GM19351 (cell line): ENCODE results near the gene LRIG3.
"Not testable (repeated sequence)": the region's sequence is repeated elsewhere in the genome, so short reads cannot be mapped to it uniquely, and the experiment has no call there.

Source experiments
- ATAC-seq: cut with Tn5 transposase; IDR thresholded peaks from one replicate; pipeline ENCODE4 v1.9.1; 2021; ENCODE audit warnings: mild to moderate bottlenecking, moderate library complexity; ENCODE audit not compliant: unreplicated experiment

Gene LRIG3, protein sequence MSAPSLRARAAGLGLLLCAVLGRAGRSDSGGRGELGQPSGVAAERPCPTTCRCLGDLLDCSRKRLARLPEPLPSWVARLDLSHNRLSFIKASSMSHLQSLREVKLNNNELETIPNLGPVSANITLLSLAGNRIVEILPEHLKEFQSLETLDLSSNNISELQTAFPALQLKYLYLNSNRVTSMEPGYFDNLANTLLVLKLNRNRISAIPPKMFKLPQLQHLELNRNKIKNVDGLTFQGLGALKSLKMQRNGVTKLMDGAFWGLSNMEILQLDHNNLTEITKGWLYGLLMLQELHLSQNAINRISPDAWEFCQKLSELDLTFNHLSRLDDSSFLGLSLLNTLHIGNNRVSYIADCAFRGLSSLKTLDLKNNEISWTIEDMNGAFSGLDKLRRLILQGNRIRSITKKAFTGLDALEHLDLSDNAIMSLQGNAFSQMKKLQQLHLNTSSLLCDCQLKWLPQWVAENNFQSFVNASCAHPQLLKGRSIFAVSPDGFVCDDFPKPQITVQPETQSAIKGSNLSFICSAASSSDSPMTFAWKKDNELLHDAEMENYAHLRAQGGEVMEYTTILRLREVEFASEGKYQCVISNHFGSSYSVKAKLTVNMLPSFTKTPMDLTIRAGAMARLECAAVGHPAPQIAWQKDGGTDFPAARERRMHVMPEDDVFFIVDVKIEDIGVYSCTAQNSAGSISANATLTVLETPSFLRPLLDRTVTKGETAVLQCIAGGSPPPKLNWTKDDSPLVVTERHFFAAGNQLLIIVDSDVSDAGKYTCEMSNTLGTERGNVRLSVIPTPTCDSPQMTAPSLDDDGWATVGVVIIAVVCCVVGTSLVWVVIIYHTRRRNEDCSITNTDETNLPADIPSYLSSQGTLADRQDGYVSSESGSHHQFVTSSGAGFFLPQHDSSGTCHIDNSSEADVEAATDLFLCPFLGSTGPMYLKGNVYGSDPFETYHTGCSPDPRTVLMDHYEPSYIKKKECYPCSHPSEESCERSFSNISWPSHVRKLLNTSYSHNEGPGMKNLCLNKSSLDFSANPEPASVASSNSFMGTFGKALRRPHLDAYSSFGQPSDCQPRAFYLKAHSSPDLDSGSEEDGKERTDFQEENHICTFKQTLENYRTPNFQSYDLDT

DNA sequence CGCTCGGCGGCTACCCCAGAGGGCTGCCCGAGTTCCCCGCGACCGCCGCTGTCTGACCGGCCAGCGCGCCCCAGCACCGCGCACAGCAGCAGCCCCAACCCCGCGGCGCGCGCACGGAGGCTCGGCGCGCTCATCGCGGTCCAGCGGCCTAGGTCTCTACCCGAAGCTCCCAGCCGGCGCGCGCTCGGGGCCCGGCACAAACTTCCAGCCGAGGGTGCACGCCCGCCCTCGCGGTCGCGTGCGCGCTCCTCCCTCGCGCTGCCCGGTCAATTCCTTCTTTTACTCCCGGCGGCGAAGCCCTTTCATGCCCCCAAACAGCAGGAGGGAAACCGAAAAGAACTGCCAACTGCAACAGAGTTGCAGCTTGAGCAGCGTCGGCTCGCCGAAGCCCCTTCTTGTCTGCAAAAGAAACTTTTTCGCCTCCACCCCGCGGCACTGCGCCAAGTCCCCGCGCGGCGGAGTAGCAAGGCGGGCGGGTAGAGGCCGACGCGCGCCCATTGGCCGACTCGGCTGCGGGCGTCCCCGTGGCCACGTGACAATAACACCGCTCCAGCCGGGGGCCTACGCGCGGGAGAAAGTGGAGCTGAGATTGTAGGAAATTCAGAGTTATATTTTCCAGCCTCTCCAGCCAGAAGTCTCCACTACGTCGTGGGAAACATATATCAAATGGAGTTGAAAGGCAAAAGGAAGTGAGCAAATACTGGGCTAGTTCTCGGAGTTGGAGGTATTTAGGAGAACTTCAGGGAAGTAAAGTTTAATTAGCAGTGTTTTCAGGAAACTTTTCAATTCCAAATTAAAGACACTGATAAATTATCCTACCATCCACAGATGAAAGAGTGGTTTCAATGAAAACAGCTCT, at the start of gene LRIG3:
Gene LRIG3 (minus strand): TSS at position 403 of the 859 bp plus-strand sequence. CDS start 269 bp downstream, at position 134.
- ATAC-seq: peak; percentile 89

DNA sequence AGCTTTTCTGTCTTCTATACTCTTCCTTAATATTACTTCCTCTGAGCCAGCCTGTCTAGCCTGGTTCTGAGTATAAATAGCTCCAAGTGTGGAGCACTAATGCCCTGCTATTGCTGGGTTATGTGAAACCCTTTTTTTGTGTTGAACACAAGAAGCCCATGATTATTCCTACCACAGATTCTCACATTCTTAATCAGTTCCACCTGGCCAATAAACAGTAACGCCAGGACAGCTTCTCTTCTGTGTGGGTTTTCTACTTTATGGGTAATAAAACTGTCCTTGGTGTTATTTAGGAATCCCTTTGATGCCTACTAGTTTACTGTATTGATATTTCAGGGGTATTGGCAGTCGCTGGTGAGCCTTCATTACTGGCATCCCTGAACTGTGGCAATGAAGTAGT, 48.9 kb upstream of the LRIG3 start:
- ATAC-seq: no peak

DNA sequence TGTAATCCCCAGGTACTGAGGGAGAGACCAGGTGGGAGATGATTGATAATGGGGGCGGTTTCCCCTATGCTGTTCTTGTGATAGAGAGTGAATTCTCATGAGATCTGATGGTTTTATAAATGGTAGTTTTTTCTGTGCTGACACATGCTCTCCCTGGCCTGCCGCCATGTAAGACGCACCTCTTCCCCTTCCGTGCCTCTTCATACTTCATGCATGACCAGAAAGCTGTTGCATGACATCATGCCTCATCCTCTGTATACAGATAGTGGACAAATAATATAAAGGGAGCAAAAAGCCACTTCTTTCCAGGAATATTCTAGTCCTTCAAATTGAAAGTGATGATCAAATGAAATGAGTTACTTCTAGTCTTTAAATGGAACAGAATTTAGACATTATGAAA, 47.3 kb upstream of the LRIG3 start:
- ATAC-seq: no peak

DNA sequence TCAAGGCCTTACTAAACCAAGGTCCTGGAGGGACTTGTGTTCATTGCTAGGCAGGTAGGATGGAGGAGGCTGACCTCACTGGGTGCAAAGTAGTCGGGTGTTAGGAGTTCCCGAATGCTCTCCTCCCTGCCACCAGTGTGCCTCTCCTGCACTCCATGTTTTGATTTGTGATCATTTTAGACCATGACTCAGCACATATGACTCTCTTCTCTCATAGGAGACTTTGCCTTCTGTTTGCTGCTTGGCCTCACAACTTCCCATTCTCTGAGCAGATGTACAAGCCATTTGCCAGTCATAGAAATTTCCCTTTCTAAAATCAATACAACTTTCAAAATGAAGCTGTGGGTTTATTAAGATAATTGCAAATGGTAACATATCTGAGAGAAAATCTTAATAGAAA, 46.6 kb upstream of the LRIG3 start:
- no peak for ATAC-seq

DNA sequence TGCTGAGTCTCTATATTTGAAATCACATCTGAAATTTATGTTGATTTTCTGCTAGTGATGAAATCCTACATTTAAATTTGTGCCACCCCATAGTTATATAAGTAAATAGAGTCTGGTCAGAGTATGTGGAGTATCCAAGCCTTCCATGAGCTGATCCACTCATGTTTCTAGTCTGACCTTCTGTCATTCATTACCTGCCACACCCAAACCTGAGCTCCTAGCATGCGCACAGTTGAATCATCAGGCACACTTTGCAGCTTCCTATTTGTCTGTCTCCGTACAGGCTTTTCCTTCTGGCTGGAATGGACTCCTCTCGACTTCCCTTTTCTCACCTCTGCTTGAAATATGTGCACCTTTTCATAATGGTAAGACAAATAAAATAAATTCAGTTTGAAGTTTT, 45.3 kb upstream of the LRIG3 start:
- ATAC-seq: no peak

DNA sequence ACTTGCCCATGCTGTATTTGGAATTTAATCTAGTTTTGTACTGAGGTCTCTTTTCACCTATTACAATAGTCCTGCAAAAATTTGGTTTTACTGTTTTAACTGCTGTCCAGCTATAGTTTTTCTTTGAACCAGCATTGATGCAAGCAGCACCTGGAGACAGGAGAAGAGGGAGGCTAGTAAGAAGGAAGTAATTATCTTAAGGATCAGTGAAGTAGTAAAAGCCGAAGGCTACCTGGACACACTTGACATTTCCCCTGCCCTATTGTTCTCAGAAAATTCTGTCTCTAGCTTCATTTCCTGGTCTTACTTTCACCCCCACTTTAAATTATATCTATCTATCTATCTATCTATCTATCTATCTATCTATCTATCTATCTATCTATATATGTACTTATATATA, 43.5 kb upstream of the LRIG3 start:
- ATAC-seq: no peak

DNA sequence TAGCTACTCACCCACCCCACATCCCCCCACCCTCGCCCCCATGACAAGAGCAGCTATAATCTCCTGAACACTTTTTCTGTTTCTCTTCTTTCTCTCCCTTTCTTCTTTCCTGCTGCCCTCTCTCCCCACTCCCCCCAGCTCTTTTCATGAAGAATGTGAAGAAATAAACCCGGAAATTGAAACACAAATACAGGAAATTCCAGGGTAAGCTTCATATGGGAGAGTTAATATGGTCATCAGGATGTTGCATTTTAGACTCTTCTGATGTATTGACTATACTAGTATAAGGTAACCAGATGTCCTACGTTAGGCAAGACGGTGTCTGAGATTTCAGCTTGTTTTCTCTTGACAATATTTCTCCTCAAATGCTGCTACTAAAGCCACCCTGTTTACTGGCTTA, 41.6 kb upstream of the LRIG3 start:
- no peak for ATAC-seq

DNA sequence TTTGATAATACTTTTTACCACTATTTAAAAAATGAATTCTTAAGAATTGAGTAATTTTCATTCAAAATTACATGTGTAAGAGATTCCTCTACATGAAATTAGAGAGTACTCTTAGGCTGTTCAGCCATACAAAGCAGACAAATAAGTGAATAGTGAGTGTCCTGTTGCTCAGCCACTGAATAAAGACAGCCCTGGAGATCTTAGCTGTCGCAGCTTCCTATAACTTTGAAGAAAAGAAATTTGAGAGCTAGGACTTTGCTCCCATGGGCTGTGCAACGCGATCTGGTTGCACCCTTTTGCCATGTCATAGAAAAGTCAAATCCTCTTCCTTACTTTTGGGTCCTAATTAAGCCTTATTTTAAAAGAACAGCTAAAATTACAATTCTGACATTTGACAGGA, 40.9 kb upstream of the LRIG3 start:
- no peak for ATAC-seq

DNA sequence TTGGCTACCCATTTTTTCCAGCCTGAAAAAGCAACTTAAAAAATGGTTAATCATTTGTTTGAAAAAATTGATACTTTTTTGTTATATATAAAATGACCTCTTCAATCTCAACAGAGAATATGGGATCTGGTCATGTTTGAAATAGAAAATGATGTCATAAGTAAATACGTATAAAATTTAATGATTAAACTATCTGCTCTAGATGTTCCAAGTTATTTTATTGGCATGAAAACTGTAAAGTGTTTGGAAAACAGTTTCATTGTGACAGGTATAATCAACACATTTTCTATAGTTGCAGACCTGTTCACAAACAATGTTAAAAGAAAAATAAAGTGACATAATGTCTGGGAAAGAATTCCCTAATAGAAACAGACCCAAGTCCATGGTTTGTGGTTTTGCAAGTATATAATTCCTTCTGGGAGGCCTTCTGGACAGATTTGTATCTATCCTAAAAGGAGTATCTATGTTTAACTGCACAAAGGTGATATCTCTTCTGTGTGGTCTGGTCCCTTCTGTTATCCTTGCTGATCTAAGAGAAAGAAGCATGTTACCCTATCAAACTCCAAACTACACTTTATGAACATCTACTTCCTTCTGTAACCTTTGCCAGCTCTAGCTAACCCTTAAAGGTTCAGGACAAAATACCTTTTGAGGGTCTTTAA, 39.5 kb upstream of the LRIG3 start:
- ATAC-seq: no peak

DNA sequence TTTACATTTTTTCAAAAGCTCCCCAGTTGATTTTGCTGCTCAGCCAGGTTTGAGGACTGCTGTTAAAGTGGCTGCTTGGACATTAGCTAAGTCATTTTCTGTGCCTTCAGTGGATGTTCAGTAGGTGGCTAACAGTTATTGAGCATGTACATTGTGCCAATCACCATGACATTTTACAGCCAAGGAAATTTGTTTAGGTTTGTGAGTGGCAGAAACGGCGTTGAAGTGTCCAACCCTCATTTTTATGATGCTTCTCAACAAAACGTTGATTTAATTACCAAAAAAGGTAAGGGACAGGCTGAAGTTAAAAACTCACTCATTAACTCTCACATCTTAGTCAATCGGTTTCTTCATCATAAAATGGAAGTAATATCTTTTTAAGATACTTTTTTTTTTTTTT, 37.0 kb upstream of the LRIG3 start:
- no peak for ATAC-seq

DNA sequence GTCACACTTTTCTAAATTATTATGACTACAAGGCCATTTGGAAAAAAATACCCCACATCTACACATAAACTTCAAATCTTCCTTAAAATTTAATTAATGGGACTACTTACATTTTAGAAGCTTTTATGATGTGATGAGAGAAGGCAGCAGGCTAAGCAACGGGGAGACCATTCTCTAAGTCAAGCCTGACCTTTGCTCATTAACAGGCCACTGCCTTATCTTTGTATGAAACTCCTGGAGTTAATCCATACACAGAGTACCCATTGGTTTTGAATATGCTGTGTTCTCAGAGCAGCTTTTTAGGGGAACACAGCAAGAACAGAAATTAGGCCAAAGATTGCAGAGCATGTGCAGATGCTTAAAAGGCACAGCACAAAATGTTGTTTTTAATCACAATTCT, 35.5 kb upstream of the LRIG3 start:
- ATAC-seq: no peak

DNA sequence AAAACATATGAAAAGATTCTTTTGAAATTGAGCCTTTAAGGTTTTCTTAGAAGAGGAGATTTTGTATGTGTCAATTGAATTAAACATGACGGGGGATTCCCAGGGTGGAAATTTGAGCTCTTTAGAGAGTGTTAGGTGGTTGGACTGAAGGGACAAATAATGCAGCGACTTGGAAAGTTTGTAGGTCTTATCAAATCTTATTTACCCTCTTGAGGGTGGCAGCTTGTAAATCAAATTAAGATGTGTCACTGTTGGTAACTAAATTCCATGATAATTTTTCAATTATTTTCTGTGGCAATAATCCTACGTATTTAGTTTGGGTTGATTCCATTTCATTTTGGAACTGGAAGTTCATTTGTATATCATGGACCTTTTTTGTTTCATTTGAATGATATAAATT, 33.7 kb upstream of the LRIG3 start:
- ATAC-seq: no peak

DNA sequence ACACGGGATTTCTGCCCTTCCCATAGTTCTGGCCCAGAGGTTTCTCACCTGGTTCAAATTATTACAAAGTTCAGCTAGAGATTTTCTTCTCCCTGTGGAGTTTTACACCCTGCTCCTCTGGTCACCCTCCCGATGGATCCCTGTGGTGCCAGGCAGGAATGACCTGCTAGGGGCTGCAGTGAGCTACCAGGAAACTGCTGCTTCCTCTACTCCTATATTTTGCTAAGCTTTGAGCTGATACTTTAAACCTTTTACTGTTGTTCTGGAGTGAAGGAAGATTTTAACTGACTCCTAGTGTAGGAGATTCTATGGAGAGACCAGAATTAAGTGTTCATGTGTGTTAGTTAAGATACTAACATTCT, 30.4 kb upstream of the LRIG3 start:
- ATAC-seq: no peak

DNA sequence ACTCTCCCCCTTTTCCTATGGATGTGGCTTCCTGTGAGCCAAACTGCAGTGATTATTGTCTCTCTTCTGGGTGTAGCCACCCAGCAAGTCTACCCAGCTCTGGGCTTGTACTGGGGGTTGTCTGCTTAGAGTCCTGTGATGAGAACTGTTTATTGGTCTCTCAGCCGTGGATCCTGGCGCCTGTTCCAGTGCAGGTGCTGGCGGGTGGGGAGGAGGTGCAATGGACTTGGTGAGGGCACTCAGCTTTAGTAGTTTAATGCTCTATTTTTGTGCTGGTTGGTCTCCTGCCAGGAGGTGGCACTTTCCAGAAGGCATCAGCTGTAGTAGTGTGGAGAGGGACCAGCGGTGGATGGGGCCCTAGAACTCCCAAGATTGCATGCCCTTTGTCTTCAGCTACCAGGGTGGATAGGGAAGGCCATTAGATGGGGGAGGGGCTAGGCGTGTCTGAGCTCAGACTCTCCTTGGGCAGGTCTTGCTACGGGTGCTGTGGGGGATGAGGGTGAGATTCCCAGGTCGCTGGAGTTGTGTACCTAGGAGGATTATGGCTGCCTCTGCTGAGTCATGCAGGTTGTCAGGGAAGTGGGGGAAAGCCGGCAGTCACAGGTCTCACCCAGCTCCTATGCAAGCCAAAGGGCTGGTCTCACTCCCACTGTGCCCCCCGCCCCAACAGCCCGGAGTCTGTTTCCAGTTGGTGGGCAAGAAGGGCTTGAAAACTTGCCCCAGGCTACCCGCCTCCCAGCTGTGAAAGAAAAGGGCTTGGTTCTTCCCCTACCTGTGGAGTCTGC, 29.8 kb upstream of the LRIG3 start:
- not testable (repeated sequence) for ATAC-seq

DNA sequence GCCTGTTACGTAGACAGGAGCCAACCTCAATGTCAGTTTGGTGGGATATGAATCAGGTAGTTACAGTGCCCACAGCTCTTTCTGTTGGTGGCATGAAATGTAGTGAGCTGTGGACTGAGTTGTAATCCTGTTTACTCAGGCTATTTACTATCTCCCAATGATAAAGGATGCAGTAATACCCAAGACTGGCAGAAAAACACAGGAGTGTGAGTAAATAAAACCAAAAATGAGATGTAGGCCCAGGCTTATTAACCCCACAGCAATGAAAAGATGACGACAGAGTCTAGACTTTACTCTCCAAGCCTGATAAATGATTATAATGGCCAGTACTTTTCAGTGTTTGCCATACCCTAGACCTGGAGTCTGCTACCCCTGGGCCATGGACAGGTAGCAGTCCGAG, 22.8 kb upstream of the LRIG3 start:
- no peak for ATAC-seq

DNA sequence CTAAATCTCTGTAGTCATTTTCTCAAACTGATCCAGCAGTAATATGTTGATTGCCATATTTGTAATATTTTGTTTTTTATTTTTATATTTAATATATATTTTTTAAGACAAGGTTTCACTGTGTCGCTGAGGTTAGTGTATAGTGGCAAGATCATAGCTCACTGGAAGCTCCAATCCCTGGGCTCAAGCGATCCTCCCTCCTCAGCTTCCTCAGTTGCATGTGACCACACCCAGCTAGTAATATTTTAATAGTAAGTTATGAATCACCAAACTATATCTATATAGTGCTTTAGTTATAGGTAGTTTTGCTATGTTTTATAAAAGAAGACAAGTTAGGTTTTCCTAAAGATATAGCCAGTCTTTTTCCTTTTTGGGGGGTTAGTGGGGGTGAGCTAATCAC, 22.0 kb upstream of the LRIG3 start:
- no peak for ATAC-seq

DNA sequence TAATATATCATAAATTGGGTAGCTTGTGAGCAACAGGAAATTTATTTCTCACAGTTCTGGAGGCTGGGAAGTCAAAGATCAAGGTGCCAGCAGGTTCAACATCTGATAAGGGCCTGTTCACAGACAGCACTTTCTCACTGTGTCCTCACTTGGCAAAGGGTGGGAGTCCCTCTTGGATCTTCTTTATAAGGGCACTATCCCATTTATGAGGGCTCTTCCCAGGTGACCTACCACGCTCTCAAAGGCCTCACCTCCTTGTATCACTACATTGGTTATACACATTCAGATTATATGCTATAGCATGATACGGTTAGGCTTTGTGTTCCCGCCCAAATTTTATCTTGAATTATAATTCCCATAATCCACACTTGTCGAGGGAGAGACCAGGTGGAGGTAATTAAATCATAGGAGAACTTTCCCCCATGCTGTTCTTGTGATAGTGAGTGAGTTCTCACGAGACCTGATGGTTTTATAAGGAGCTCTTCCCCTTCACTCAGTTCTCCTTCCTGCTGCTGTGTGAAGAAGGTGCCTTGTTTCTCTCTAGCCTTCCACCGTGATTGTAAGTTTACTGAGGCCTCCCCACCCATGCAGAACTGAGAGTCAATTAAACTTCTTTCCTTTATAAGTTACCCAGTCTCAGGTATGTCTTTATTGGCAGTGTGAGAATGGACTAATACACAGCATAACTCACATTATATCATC, 19.2 kb upstream of the LRIG3 start:
- ATAC-seq: no peak

DNA sequence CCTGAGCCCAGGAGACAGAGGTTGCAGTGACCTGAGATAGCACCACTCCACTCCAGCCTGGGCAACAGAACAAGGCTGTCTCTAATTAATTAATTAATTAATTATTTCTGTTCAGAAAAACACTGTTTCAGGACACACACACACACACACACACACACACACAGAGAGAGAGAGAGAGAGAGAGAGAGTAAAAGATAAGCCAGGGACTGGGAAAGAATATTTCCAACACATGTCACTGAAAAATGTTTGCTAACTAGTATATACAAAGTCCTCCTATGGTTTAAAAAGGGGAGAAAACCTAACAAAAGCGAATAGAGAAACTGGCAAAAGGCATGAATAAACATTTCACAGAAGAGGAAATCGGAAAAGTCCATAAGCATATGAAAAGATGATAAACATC, 18.1 kb upstream of the LRIG3 start:
- ATAC-seq: no peak

DNA sequence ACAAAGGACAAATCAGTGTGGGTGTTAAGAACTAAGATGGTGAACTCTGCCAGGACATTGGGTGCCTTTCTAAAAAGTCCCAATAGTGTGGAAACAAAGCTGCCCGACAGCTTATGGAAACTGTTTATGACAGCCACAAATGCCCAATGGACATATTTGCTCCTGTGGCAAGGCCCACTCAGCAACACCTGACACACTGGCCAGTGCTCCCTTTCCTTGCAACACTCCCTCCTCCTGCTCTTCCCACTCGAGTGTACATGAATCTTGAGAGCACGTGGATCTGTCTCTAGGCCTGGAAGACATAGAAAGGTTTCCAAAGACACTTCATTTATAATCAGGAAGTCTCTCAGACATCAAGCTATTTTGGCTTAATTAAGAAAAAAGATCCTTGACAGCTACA, 14.2 kb upstream of the LRIG3 start:
- no peak for ATAC-seq
